Ishikawa (cell line): Measurements from ENCODE around the gene IL3RA.

Experiments
- EP300 ChIP-seq: IDR thresholded peaks from 2 replicates; pipeline ENCODE4 v1.6.1; 2012; ENCODE audit warnings: borderline replicate concordance
- MAX ChIP-seq: IDR thresholded peaks from 2 replicates; pipeline ENCODE4 v1.6.1; 2012
- REST ChIP-seq: IDR thresholded peaks from 2 replicates; pipeline ENCODE4 v1.6.1; 2012; ENCODE audit warnings: low read depth, mild to moderate bottlenecking

- no peak for TF ChIP-seq EP300
- TF ChIP-seq MAX = no peak
- no peak for TF ChIP-seq REST
Observed at GRCh38 chrX:1321674-1322073, 14.9 kb upstream of the IL3RA start.
